ENCODE results near the gene OR1J2. TPM values are rescaled to one million over a fixed set of nuclear protein-coding genes. Genes with fewer than 3 reads are reported as not detected.
"Not testable (repeated sequence)": the region's sequence is repeated elsewhere in the genome, so short reads cannot be mapped to it uniquely, and the experiment has no call there.

Gene OR1J2
- total RNA-seq (2014; rRNA removed; shearing (Covaris generic)), result not detected in 2 replicates

GRCh38 chr9:122510502-122510901 is at the start of gene OR1J2:
Gene OR1J2 (plus strand): TSS chr9:122510802. CDS start chr9:122510802, 0 bp downstream.
- DNase-seq (ENCODE audit: low spot score), result no peak

GRCh38 chr9:122463828-122464632 is 46.6 kb upstream of the OR1J2 start:
- no peak for DNase-seq (ENCODE audit: low spot score)

GRCh38 chr9:122464633-122465567 is 45.7 kb upstream of the OR1J2 start:
- DNase-seq (ENCODE audit: low spot score), result peak; percentile 87

GRCh38 chr9:122466456-122466855 is 44.1 kb upstream of the OR1J2 start:
- DNase-seq (ENCODE audit: low spot score), result no peak

GRCh38 chr9:122468735-122469134 is 41.9 kb upstream of the OR1J2 start:
- no peak for DNase-seq (ENCODE audit: low spot score)

DNA sequence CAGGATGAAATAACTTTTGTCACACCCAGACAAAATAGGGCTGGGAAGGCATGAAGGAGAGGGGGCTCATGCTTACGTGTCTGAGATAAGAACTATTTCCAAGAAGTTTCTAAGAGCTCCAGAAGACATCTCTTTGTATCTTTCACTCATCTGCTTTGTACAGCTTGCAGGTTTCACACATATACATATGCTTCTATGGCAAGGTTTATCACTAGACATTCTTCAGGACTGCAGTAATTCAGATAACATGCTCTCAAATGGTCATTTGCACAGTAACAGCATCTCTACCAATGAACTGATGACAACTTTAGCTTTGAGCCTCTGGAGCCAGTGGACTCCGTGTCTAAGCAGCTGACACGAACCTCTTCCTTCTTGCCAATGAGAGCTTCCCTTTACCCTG is 36.0 kb upstream of the OR1J2 start:
- no peak for DNase-seq (ENCODE audit: low spot score)

- no peak for DNase-seq (ENCODE audit: low spot score)
Observed at GRCh38 chr9:122475717-122476116, 34.9 kb upstream of the OR1J2 start.

GRCh38 chr9:122477346-122477745 is 33.3 kb upstream of the OR1J2 start:
- no peak for DNase-seq (ENCODE audit: low spot score)

DNA sequence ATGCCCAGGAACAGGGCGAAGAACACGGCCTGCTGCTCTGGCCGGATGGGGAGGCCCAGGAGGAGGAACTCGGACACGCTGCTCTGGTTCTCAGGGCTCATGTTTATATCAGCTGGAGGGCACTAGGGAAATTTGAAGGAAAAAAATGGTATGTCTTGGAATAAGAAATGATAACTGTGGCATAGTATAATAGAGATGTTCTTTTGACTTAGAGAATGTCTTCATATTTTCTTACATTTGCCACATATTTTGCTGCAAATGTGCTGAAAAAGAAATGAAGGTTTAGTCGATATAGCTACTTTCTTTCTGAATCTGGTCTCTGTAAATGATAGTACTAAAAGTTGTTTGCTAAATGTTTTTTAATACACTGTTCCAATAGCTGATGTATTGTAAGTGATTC is 32.8 kb upstream of the OR1J2 start, which contains the start of gene OR1J1:
Gene OR1J1 (minus strand): TSS at position 101 of the 400 bp plus-strand sequence. CDS start 0 bp downstream, at position 101.
- DNase-seq (ENCODE audit: low spot score), result no peak

GRCh38 chr9:122479062-122479461 is 31.5 kb upstream of the OR1J2 start:
- no peak for DNase-seq (ENCODE audit: low spot score)

DNA sequence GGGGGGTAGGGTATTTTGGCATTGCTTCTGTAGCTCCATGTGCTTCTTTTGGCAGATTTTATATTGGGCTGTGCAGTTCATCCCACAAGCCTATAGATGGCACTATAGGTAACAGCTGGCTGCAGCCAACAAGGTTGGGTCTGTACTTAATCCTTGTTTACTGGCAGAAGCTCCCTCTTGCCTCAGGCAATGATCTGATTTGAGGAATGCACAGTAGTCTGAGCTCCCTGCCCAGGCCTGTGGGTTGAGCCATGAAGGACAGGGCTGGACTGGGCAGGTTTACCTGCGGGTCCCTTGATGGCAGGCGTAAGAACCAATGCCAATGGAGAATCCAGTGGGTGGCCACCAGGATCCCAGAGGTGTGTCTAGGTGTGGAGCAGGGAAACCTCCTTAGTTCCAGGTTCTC is 11.7 kb upstream of the OR1J2 start:
- DNase-seq (ENCODE audit: low spot score), result peak; percentile 37

- no peak for DNase-seq (ENCODE audit: low spot score)
Observed at GRCh38 chr9:122506964-122507363, 3.6 kb upstream of the OR1J2 start.

DNA sequence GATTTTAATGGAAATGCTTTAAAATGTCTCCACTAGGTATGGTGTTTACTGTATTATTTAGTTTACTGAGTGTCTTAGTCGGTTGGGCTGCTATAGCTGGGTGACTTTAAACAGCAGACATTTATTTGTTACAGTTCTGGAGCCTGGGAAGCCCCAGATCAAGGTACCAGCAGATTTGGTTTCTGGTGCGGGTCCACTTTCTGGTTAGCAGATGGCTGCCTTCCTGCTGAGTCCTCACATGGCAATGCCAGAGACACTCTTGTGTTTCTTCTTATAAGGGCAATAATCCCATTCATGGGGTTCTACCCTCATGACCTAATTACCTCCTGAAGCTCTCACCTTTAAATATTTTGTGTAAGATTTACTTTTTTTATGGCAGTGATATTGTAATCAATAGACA is 7.6 kb downstream of the OR1J2 start:
- DNase-seq (ENCODE audit: low spot score), result no peak

DNA sequence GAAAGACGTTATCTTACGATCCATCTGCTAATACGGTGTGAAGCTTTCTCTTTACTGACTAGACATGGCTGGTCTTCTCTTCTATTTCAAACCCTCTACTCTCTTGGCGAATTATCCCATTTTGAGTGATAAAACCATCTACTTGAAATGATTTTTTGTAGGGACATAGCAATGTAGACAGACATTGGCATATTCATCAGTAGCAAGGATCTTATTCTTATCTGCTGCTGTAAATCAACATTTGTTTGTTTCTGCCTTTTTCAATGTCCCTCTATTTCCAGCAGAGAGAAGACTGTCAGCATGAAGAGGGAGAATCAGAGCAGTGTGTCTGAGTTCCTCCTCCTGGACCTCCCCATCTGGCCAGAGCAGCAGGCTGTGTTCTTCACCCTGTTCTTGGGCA is 8.2 kb downstream of the OR1J2 start, which contains the start of gene OR1J4:
Gene OR1J4 (plus strand): TSS at position 301 of the 400 bp plus-strand sequence. CDS start 0 bp downstream, at position 301.
- no peak for DNase-seq (ENCODE audit: low spot score)

- DNase-seq (ENCODE audit: low spot score), result no peak
Observed at GRCh38 chr9:122519376-122519775, 8.8 kb downstream of the OR1J2 start.

DNA sequence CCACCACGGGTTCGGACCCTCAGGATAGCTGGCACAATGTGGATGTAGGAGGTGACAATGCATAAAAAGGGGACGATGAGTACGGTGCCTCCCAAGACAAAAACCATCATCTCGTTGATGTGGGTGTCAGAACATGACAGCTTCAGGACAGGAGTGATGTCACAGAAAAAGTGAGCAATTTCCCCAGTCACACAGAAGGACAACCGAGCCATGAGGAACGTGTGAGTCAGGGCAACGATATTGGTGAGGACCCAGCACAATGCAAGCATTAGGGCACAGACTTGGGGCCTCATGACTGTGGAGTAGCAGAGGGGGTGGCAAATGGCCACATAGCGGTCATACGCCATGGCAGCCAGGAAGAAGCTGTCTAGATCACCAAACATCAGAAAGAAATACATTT is 16.0 kb downstream of the OR1J2 start:
- no peak for DNase-seq (ENCODE audit: low spot score)

DNA sequence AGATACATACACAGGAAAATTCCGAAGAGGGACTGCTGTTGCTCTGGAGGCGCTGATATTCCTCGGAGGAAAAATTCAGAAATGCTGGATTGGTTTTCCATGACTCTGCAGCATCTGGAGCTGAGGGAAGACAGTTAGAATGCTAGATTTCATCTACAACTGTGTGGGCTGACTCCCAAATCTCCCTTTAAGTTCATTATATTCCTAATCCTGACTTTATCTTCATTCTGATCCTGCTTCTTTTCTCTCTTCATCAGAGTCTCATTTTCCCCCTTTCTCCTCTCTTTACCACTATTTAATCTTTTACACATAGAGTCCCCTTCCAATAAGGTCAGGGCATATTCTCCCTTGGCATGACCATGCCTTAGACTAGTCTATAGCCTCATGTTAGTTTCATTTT is 16.6 kb downstream of the OR1J2 start, which contains the start of gene OR1N1:
Gene OR1N1 (minus strand): TSS at position 101 of the 400 bp plus-strand sequence. CDS start 0 bp downstream, at position 101.
- DNase-seq (ENCODE audit: low spot score), result no peak

GRCh38 chr9:122531157-122531556 is 20.6 kb downstream of the OR1J2 start:
- DNase-seq (ENCODE audit: low spot score), result not testable (repeated sequence)

- no peak for DNase-seq (ENCODE audit: low spot score)
Observed at GRCh38 chr9:122536134-122536533, 25.5 kb downstream of the OR1J2 start.

DNA sequence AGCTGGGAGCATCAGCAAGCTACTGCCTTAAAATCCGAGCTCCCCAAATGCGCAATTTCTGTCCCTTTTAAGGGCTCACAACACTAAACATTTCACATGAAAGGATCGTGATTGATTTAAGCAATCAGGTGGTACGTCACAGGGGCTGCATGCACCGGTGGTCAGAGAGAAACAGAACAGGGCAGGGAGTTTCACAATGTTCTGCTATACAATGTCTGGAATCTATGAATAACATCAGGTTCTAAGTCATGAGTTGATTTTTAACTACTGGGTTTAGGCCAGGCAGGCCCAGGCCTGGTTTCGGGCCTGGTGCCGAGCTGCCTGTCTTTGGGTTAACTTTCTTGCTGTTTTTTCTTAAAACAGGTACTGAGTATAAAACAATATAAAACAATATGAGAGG is 26.5 kb downstream of the OR1J2 start:
- not testable (repeated sequence) for DNase-seq (ENCODE audit: low spot score)

DNA sequence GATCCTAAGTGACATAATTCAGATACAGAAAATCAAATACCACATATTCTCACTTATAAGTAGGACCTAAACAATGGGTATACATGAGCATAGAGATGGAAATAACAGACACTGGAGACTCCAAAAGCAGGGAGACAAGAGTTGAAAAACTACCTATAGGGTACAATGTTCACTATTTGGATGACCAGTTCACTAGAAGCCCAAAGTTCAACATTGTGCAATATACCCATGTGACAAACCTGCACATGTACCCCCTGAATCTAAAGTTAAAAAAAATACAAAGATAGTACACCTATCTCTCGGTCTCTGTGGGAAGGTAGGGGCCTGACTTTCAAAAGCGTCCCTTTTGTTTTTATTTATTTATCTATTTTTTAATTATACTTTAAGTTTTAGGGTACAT is 28.2 kb downstream of the OR1J2 start:
- no peak for DNase-seq (ENCODE audit: low spot score)

DNA sequence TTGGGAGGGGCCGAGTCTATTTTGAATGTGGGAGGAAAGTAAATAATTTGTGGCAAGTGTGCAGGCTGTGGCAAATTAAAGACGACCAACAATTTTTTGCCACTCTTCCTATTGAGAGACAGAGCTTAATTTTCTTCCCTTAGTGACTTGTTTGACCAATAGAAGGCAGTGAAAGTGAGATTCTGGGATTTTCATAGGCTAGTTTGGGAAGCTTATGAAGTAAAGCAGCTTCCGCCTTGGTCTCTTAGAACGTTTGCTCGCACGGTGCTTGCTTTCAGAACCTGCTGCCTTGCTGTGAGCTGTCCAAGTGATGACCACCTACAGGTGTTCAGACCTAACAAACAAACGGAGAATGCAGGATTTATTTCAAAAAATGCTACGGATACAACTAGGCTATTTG is 35.6 kb downstream of the OR1J2 start:
- no peak for DNase-seq (ENCODE audit: low spot score)

Data from HT-29 (cell line).